BLaER1 (cell line): ENCODE measurements around the gene TTC9.

Experiments
- H3K27ac ChIP-seq: shearing (Covaris generic); formaldehyde crosslinking; 2 replicates; pipeline ENCODE4 v1.8.1; 2022
- H3K27me3 ChIP-seq: shearing (Covaris generic); formaldehyde crosslinking; 2 replicates; pipeline ENCODE4 v1.8.1; 2022
- H3K36me3 ChIP-seq: shearing (Covaris generic); formaldehyde crosslinking; 2 replicates; pipeline ENCODE4 v1.8.1; 2022
- H3K4me1 ChIP-seq: shearing (Covaris generic); formaldehyde crosslinking; 2 replicates; pipeline ENCODE4 v1.8.1; 2022
- H3K4me2 ChIP-seq: shearing (Covaris generic); formaldehyde crosslinking; 2 replicates; pipeline ENCODE4 v1.8.1; 2022
- H3K4me3 ChIP-seq: shearing (Covaris generic); formaldehyde crosslinking; 2 replicates; pipeline ENCODE4 v1.8.1; 2022
- H3K9ac ChIP-seq: shearing (Covaris generic); formaldehyde crosslinking; 2 replicates; pipeline ENCODE4 v1.8.1; 2022
- H3K9me3 ChIP-seq: shearing (Covaris generic); formaldehyde crosslinking; 2 replicates; pipeline ENCODE4 v1.8.1; 2022
- H4K20me1 ChIP-seq: shearing (Covaris generic); formaldehyde crosslinking; 2 replicates; pipeline ENCODE4 v1.8.1; 2022
- Cebpa-rat ChIP-seq: shearing (Covaris generic); IDR thresholded peaks from 2 replicates; pipeline ENCODE4 v1.8.1; 2022

TTC9 gene

GRCh38 chr14:70641548-70642302 lies at the start of gene TTC9:
Gene TTC9 (plus strand): TSS chr14:70641916. CDS start chr14:70642130, 214 bp downstream.
- TF ChIP-seq Cebpa-rat: no peak
- Histone ChIP-seq H3K4me1 (peaks cover 42% of the 10 kb centered on the region), H3K27ac (peak within 1 kb of the TSS; percentile 48; the same call in 1 of the 2 replicates), H4K20me1 (no peaks in the 10 kb centered on the region), H3K36me3 (no peaks in the 10 kb centered on the region), H3K9ac (peak within 1 kb of the TSS; percentile 78), H3K27me3 (peaks cover 49% of the 10 kb centered on the region), H3K9me3 (no peaks in the 10 kb centered on the region), H3K4me3 (peak within 1 kb of the TSS; percentile 87), H3K4me2 (peak within 1 kb of the TSS; percentile 97)

GRCh38 chr14:70594461-70594860 lies 47.3 kb upstream of the TTC9 start:
- H3K4me2 ChIP-seq: no peak overlapping the region
- no peak overlapping the region for H3K27ac ChIP-seq
- H3K9ac ChIP-seq: no peak overlapping the region
- H3K27me3 ChIP-seq: no peaks in the 10 kb centered on the region
- no peak for TF ChIP-seq Cebpa-rat
- no peak overlapping the region for H3K4me3 ChIP-seq
- H3K9me3 ChIP-seq: no peaks in the 10 kb centered on the region
- H3K36me3 ChIP-seq: peaks cover 78% of the 10 kb centered on the region
- H4K20me1 ChIP-seq: peaks cover 93% of the 10 kb centered on the region
- H3K4me1 ChIP-seq: peaks cover 9% of the 10 kb centered on the region

GRCh38 chr14:70595443-70596185 lies 46.1 kb upstream of the TTC9 start:
- Histone ChIP-seq H3K27ac (no peak overlapping the region), H3K36me3 (peaks cover 66% of the 10 kb centered on the region), H3K27me3 (no peaks in the 10 kb centered on the region), H4K20me1 (peaks cover 88% of the 10 kb centered on the region), H3K4me2 (no peak overlapping the region), H3K4me3 (no peak overlapping the region), H3K9ac (no peak overlapping the region), H3K4me1 (peaks cover 14% of the 10 kb centered on the region), H3K9me3 (no peaks in the 10 kb centered on the region)
- TF ChIP-seq Cebpa-rat: no peak

- H3K4me3 ChIP-seq: no peak overlapping the region
Measured at GRCh38 chr14:70597731-70598130, 44.0 kb upstream of the TTC9 start.

GRCh38 chr14:70599345-70599744 lies 42.4 kb upstream of the TTC9 start:
- Histone ChIP-seq H3K27me3 (no peaks in the 10 kb centered on the region), H3K36me3 (peaks cover 31% of the 10 kb centered on the region), H3K4me2 (peak overlapping the region; percentile 95), H3K4me1 (peaks cover 20% of the 10 kb centered on the region), H3K27ac (no peak overlapping the region), H3K4me3 (peak overlapping the region; percentile 88), H3K9me3 (no peaks in the 10 kb centered on the region), H4K20me1 (peaks cover 58% of the 10 kb centered on the region), H3K9ac (peak overlapping the region; percentile 88)
- TF ChIP-seq Cebpa-rat: no peak

More at GRCh38 chr14:70597731-70598130, 44.0 kb upstream of the TTC9 start:
- Histone ChIP-seq H4K20me1 (peaks cover 74% of the 10 kb centered on the region), H3K4me1 (peaks cover 20% of the 10 kb centered on the region), H3K36me3 (peaks cover 47% of the 10 kb centered on the region), H3K9ac (no peak overlapping the region), H3K4me2 (no peak overlapping the region), H3K9me3 (no peaks in the 10 kb centered on the region), H3K27ac (no peak overlapping the region), H3K27me3 (no peaks in the 10 kb centered on the region)
- no peak for TF ChIP-seq Cebpa-rat

GRCh38 chr14:70600382-70601157 lies 41.1 kb upstream of the TTC9 start, which contains the start of gene MED6:
Gene MED6 (minus strand): TSS chr14:70600655. CDS start chr14:70600637, 18 bp downstream.
- peak within 1 kb of the TSS; percentile 95 for H3K4me2 ChIP-seq
- H3K27ac ChIP-seq: peak within 1 kb of the TSS; percentile 89
- H3K4me3 ChIP-seq: peak within 1 kb of the TSS; percentile 88
- peak within 1 kb of the TSS; percentile 88 for H3K9ac ChIP-seq
- no peaks in the 10 kb centered on the region for H3K27me3 ChIP-seq
- H3K4me1 ChIP-seq: peaks cover 20% of the 10 kb centered on the region
- TF ChIP-seq Cebpa-rat: no peak
- H3K36me3 ChIP-seq: peaks cover 19% of the 10 kb centered on the region
- H3K9me3 ChIP-seq: no peaks in the 10 kb centered on the region
- peaks cover 46% of the 10 kb centered on the region for H4K20me1 ChIP-seq

- peak overlapping the region; percentile 60; the same call in 1 of the 2 replicates for H3K27ac ChIP-seq
- H3K9me3 ChIP-seq: no peaks in the 10 kb centered on the region
- no peaks in the 10 kb centered on the region for H3K27me3 ChIP-seq
- peaks cover 13% of the 10 kb centered on the region for H3K36me3 ChIP-seq
- H3K4me1 ChIP-seq: peaks cover 20% of the 10 kb centered on the region
- no peak for TF ChIP-seq Cebpa-rat
- peak overlapping the region; percentile 68; the same call in 1 of the 2 replicates for H3K9ac ChIP-seq
- peaks cover 40% of the 10 kb centered on the region for H4K20me1 ChIP-seq
- H3K4me3 ChIP-seq: peak overlapping the region; percentile 65
- peak overlapping the region; percentile 84 for H3K4me2 ChIP-seq
Measured at GRCh38 chr14:70601162-70601561, 40.6 kb upstream of the TTC9 start.

GRCh38 chr14:70602254-70602653 lies 39.5 kb upstream of the TTC9 start:
- TF ChIP-seq Cebpa-rat: no peak
- Histone ChIP-seq H3K4me3 (no peak overlapping the region), H3K27ac (no peak overlapping the region), H3K27me3 (no peaks in the 10 kb centered on the region), H3K4me1 (peaks cover 20% of the 10 kb centered on the region), H4K20me1 (peaks cover 29% of the 10 kb centered on the region), H3K36me3 (0 out of 2 replicates have a peak, but pooled peaks cover 5% of the 10 kb centered on the region), H3K9me3 (no peaks in the 10 kb centered on the region), H3K4me2 (no peak overlapping the region), H3K9ac (no peak overlapping the region)

- Histone ChIP-seq H3K4me1 (no peaks in the 10 kb centered on the region), H3K9me3 (no peaks in the 10 kb centered on the region), H3K9ac (no peak overlapping the region), H3K4me2 (no peak overlapping the region), H3K4me3 (no peak overlapping the region), H4K20me1 (no peaks in the 10 kb centered on the region), H3K36me3 (no peaks in the 10 kb centered on the region), H3K27ac (no peak overlapping the region), H3K27me3 (no peaks in the 10 kb centered on the region)
- no peak for TF ChIP-seq Cebpa-rat
Measured at GRCh38 chr14:70611216-70611615, 30.5 kb upstream of the TTC9 start.
